ENCODE results near the gene SLC13A3. TPM values are rescaled to one million over a fixed set of nuclear protein-coding genes. Genes with fewer than 3 reads are reported as not detected.

SLC13A3 gene
- total RNA-seq, 4 donors from 2014 or later = 5.7 to 11.6 (median 9.3) TPM

- DNase-seq (ENCODE audit: low spot score in 2 of 2) = no peak
- H3K4me3 ChIP-seq = no peak overlapping the region
- H3K9me3 ChIP-seq = no peaks in the 10 kb centered on the region
- H3K36me3 ChIP-seq = no peaks in the 10 kb centered on the region
- H3K4me1 ChIP-seq = no peaks in the 10 kb centered on the region
- TF ChIP-seq POLR2A (IDR thresholded peaks at IDR 0.05) (no peak), CTCF (IDR thresholded peaks at IDR 0.05) (no peak)
- H3K27ac ChIP-seq = no peak overlapping the region
- 59 to 69% methylated on average over 4 of the region's 4 CpGs for WGBS, 2 donors
- no peaks in the 10 kb centered on the region for H3K27me3 ChIP-seq
Observed at GRCh38 chr20:46552460-46553420, 98.5 kb downstream of the SLC13A3 start.

- Histone ChIP-seq H3K27me3 (no peaks in the 10 kb centered on the region), H3K36me3 (no peaks in the 10 kb centered on the region), H3K4me3 (no peak overlapping the region), H3K27ac (no peak overlapping the region), H3K9me3 (no peaks in the 10 kb centered on the region), H3K4me1 (no peaks in the 10 kb centered on the region)
- DNase-seq (ENCODE audit: low spot score in 2 of 2) = no peak
- 61 to 72% methylated on average over 12 of the region's 12 CpGs for WGBS, 2 donors
- TF ChIP-seq CTCF (IDR thresholded peaks at IDR 0.05) (no peak), POLR2A (IDR thresholded peaks at IDR 0.05) (no peak), EP300 (IDR thresholded peaks at IDR 0.05) (no peak)
Observed at GRCh38 chr20:46551522-46552381, 99.5 kb downstream of the SLC13A3 start.

GRCh38 chr20:46550461-46550860, 100.8 kb downstream of the SLC13A3 start, which contains the start of gene OCSTAMP:
OCSTAMP (minus strand) TSS chr20:46550654; CDS start chr20:46550560, 94 bp downstream.
- H3K4me1 ChIP-seq = peaks cover 0 to 1% (median 0%) of the 10 kb centered on the region in 4 donors
- H3K4me3 ChIP-seq = no peak within 1 kb of the TSS
- H3K27me3 ChIP-seq = no peaks in the 10 kb centered on the region
- no peak for DNase-seq (ENCODE audit: low spot score in 2 of 2)
- WGBS, 2 donors = 72 to 73% methylated on average over 9 of the region's 9 CpGs
- no peak within 1 kb of the TSS for H3K27ac ChIP-seq
- no peaks in the 10 kb centered on the region for H3K36me3 ChIP-seq
- TF ChIP-seq EP300 (IDR thresholded peaks at IDR 0.05) (no peak), CTCF (IDR thresholded peaks at IDR 0.05) (no peak), POLR2A (IDR thresholded peaks at IDR 0.05) (no peak)
- no peaks in the 10 kb centered on the region for H3K9me3 ChIP-seq

GRCh38 chr20:46549188-46549972, 101.9 kb downstream of the SLC13A3 start:
- Histone ChIP-seq H3K9me3 (no peaks in the 10 kb centered on the region), H3K27ac (no peak overlapping the region), H3K4me3 (no peak overlapping the region), H3K36me3 (no peaks in the 10 kb centered on the region), H3K27me3 (no peaks in the 10 kb centered on the region), H3K4me1 (peaks cover 0 to 5% (median 0%) of the 10 kb centered on the region in 4 donors)
- DNase-seq (ENCODE audit: low spot score in 2 of 2) = no peak
- 73 to 77% methylated on average over 4 of the region's 4 CpGs for WGBS, 2 donors
- TF ChIP-seq POLR2A (IDR thresholded peaks at IDR 0.05) = no peak

- Histone ChIP-seq H3K27ac (no peak overlapping the region), H3K9me3 (no peaks in the 10 kb centered on the region), H3K4me3 (no peak overlapping the region), H3K36me3 (no peaks in the 10 kb centered on the region), H3K4me1 (peaks cover 0 to 5% (median 0%) of the 10 kb centered on the region in 4 donors), H3K27me3 (no peaks in the 10 kb centered on the region)
- TF ChIP-seq EP300 (IDR thresholded peaks at IDR 0.05) (no peak), POLR2A (IDR thresholded peaks at IDR 0.05) (no peak), CTCF (IDR thresholded peaks at IDR 0.05) (no peak)
- WGBS, 2 donors = 69 to 71% methylated on average over 5 of the region's 5 CpGs
- DNase-seq (ENCODE audit: low spot score in 2 of 2) = no peak
Observed at GRCh38 chr20:46548688-46549087, 102.6 kb downstream of the SLC13A3 start.

Measured in tibial nerve (tissue), 4 donors.